ENCODE measurements around the gene OPN1MW3.
"Not testable (repeated sequence)": the region's sequence is repeated elsewhere in the genome, so short reads cannot be mapped to it uniquely, and the experiment has no call there.

OPN1MW3 gene

GRCh38 chrX:154257282-154257681 lies at the start of gene OPN1MW3:
TSS of gene OPN1MW3 (plus strand) at chrX:154257582. CDS start at chrX:154257620, 38 bp downstream.
- H2AFZ ChIP-seq; H3K36me3 ChIP-seq (ENCODE audit: control insufficient read depth, insufficient read depth, low read length); H3K9me3 ChIP-seq (ENCODE audit: control insufficient read depth, low read length); H3K4me3 ChIP-seq (ENCODE audit: low read depth, low read length); H3K4me2 ChIP-seq (ENCODE audit: low read length); H3K4me1 ChIP-seq; H3K79me2 ChIP-seq; H3K27ac ChIP-seq; H3K9ac ChIP-seq; H3K27me3 ChIP-seq (ENCODE audit: control insufficient read depth, insufficient read depth, low read length): not testable (repeated sequence)

GRCh38 chrX:154209670-154210418 lies 47.5 kb upstream of the OPN1MW3 start:
- not testable (repeated sequence) for H3K9me3 ChIP-seq (ENCODE audit: control insufficient read depth, low read length); H3K9ac ChIP-seq; H3K4me2 ChIP-seq (ENCODE audit: low read length); H3K36me3 ChIP-seq (ENCODE audit: control insufficient read depth, insufficient read depth, low read length); H2AFZ ChIP-seq; H3K27me3 ChIP-seq (ENCODE audit: control insufficient read depth, insufficient read depth, low read length); H3K79me2 ChIP-seq; H3K4me3 ChIP-seq (ENCODE audit: low read depth, low read length); H3K4me1 ChIP-seq; H3K27ac ChIP-seq

- not testable (repeated sequence) for H3K9ac ChIP-seq; H3K9me3 ChIP-seq (ENCODE audit: control insufficient read depth, low read length); H3K4me3 ChIP-seq (ENCODE audit: low read depth, low read length); H2AFZ ChIP-seq; H3K27ac ChIP-seq; H3K4me2 ChIP-seq (ENCODE audit: low read length); H3K4me1 ChIP-seq; H3K27me3 ChIP-seq (ENCODE audit: control insufficient read depth, insufficient read depth, low read length); H3K36me3 ChIP-seq (ENCODE audit: control insufficient read depth, insufficient read depth, low read length); H3K79me2 ChIP-seq
Measured at GRCh38 chrX:154211057-154211456, 46.3 kb upstream of the OPN1MW3 start.

- not testable (repeated sequence) for H3K36me3 ChIP-seq (ENCODE audit: control insufficient read depth, insufficient read depth, low read length); H3K27ac ChIP-seq; H3K4me3 ChIP-seq (ENCODE audit: low read depth, low read length); H2AFZ ChIP-seq; H3K4me1 ChIP-seq; H3K79me2 ChIP-seq; H3K4me2 ChIP-seq (ENCODE audit: low read length); H3K27me3 ChIP-seq (ENCODE audit: control insufficient read depth, insufficient read depth, low read length); H3K9ac ChIP-seq; H3K9me3 ChIP-seq (ENCODE audit: control insufficient read depth, low read length)
Measured at GRCh38 chrX:154211499-154211898, 45.9 kb upstream of the OPN1MW3 start.

- not testable (repeated sequence) for H3K4me3 ChIP-seq (ENCODE audit: low read depth, low read length); H3K79me2 ChIP-seq; H3K4me1 ChIP-seq; H3K9me3 ChIP-seq (ENCODE audit: control insufficient read depth, low read length); H3K9ac ChIP-seq; H3K4me2 ChIP-seq (ENCODE audit: low read length); H3K36me3 ChIP-seq (ENCODE audit: control insufficient read depth, insufficient read depth, low read length); H3K27ac ChIP-seq; H2AFZ ChIP-seq; H3K27me3 ChIP-seq (ENCODE audit: control insufficient read depth, insufficient read depth, low read length)
Measured at GRCh38 chrX:154219456-154219855, 37.9 kb upstream of the OPN1MW3 start, which contains the start of gene OPN1MW2. TSS of gene OPN1MW2 (plus strand) at chrX:154219756. CDS start at chrX:154219816, 60 bp downstream.

GRCh38 chrX:154225292-154225691 lies 32.1 kb upstream of the OPN1MW3 start:
- not testable (repeated sequence) for H3K4me1 ChIP-seq; H3K4me2 ChIP-seq (ENCODE audit: low read length); H3K27ac ChIP-seq; H3K9ac ChIP-seq; H3K4me3 ChIP-seq (ENCODE audit: low read depth, low read length); H3K27me3 ChIP-seq (ENCODE audit: control insufficient read depth, insufficient read depth, low read length); H3K36me3 ChIP-seq (ENCODE audit: control insufficient read depth, insufficient read depth, low read length); H2AFZ ChIP-seq; H3K79me2 ChIP-seq; H3K9me3 ChIP-seq (ENCODE audit: control insufficient read depth, low read length)

- H3K27me3 ChIP-seq (ENCODE audit: control insufficient read depth, insufficient read depth, low read length); H2AFZ ChIP-seq; H3K9ac ChIP-seq; H3K4me3 ChIP-seq (ENCODE audit: low read depth, low read length); H3K4me2 ChIP-seq (ENCODE audit: low read length); H3K36me3 ChIP-seq (ENCODE audit: control insufficient read depth, insufficient read depth, low read length); H3K9me3 ChIP-seq (ENCODE audit: control insufficient read depth, low read length); H3K4me1 ChIP-seq; H3K79me2 ChIP-seq; H3K27ac ChIP-seq: not testable (repeated sequence)
Measured at GRCh38 chrX:154226706-154227105, 30.7 kb upstream of the OPN1MW3 start.

GRCh38 chrX:154231443-154231842 lies 25.9 kb upstream of the OPN1MW3 start:
- H3K9ac ChIP-seq; H3K27me3 ChIP-seq (ENCODE audit: control insufficient read depth, insufficient read depth, low read length); H3K27ac ChIP-seq; H3K4me2 ChIP-seq (ENCODE audit: low read length); H3K9me3 ChIP-seq (ENCODE audit: control insufficient read depth, low read length); H3K4me3 ChIP-seq (ENCODE audit: low read depth, low read length); H3K36me3 ChIP-seq (ENCODE audit: control insufficient read depth, insufficient read depth, low read length); H3K79me2 ChIP-seq; H3K4me1 ChIP-seq; H2AFZ ChIP-seq: not testable (repeated sequence)

GRCh38 chrX:154233620-154234019 lies 23.8 kb upstream of the OPN1MW3 start:
- H2AFZ ChIP-seq; H3K4me1 ChIP-seq; H3K4me2 ChIP-seq (ENCODE audit: low read length); H3K9ac ChIP-seq; H3K27me3 ChIP-seq (ENCODE audit: control insufficient read depth, insufficient read depth, low read length); H3K9me3 ChIP-seq (ENCODE audit: control insufficient read depth, low read length); H3K36me3 ChIP-seq (ENCODE audit: control insufficient read depth, insufficient read depth, low read length); H3K4me3 ChIP-seq (ENCODE audit: low read depth, low read length); H3K79me2 ChIP-seq; H3K27ac ChIP-seq: not testable (repeated sequence)

- not testable (repeated sequence) for H3K4me1 ChIP-seq; H3K27me3 ChIP-seq (ENCODE audit: control insufficient read depth, insufficient read depth, low read length); H3K9me3 ChIP-seq (ENCODE audit: control insufficient read depth, low read length); H3K9ac ChIP-seq; H3K4me2 ChIP-seq (ENCODE audit: low read length); H3K79me2 ChIP-seq; H2AFZ ChIP-seq; H3K36me3 ChIP-seq (ENCODE audit: control insufficient read depth, insufficient read depth, low read length); H3K27ac ChIP-seq; H3K4me3 ChIP-seq (ENCODE audit: low read depth, low read length)
Measured at GRCh38 chrX:154238939-154239559, 18.3 kb upstream of the OPN1MW3 start.

- H3K4me2 ChIP-seq (ENCODE audit: low read length); H3K79me2 ChIP-seq; H3K36me3 ChIP-seq (ENCODE audit: control insufficient read depth, insufficient read depth, low read length); H3K4me3 ChIP-seq (ENCODE audit: low read depth, low read length); H3K9ac ChIP-seq; H3K27ac ChIP-seq; H2AFZ ChIP-seq; H3K4me1 ChIP-seq; H3K27me3 ChIP-seq (ENCODE audit: control insufficient read depth, insufficient read depth, low read length); H3K9me3 ChIP-seq (ENCODE audit: control insufficient read depth, low read length): not testable (repeated sequence)
Measured at GRCh38 chrX:154239982-154240503, 17.3 kb upstream of the OPN1MW3 start.
